ENCODE measurements around the gene HMCN2.

DNA sequence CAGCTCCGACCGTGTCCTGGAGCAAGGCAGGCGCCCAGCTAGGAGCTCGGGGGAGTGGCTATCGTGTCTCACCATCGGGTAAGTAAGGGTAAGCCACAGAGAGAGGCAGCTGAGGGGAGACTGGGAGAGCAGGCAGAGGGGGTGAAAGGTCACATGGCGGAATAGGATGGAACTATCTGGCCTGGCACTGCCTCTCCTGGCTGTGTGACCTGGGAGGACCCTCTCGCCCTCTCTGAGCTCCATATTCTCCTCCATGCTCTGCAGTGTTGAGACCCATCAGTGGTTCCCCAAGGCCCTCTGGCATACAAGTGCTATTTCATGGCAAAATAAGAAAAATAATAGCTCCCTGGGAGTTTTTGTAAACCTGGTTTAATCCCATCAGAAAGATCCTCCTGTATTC lies 135.3 kb downstream of the HMCN2 start:
- TF ChIP-seq, protein P1, sequence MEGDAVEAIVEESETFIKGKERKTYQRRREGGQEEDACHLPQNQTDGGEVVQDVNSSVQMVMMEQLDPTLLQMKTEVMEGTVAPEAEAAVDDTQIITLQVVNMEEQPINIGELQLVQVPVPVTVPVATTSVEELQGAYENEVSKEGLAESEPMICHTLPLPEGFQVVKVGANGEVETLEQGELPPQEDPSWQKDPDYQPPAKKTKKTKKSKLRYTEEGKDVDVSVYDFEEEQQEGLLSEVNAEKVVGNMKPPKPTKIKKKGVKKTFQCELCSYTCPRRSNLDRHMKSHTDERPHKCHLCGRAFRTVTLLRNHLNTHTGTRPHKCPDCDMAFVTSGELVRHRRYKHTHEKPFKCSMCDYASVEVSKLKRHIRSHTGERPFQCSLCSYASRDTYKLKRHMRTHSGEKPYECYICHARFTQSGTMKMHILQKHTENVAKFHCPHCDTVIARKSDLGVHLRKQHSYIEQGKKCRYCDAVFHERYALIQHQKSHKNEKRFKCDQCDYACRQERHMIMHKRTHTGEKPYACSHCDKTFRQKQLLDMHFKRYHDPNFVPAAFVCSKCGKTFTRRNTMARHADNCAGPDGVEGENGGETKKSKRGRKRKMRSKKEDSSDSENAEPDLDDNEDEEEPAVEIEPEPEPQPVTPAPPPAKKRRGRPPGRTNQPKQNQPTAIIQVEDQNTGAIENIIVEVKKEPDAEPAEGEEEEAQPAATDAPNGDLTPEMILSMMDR (conservative IDR thresholded peaks at IDR 0.05) = no peak
- TF ChIP-seq EZH2 (IDR thresholded peaks at IDR 0.05; ENCODE audit: low read depth) = no peak
